GM21717 (cell line): ENCODE data around the gene RBPJL.

Experiments used
- ATAC-seq: cut with Tn5 transposase; IDR thresholded peaks from one replicate; pipeline ENCODE4 v1.9.1; 2021; ENCODE audit warnings: mild to moderate bottlenecking, moderate library complexity; ENCODE audit not compliant: unreplicated experiment

Gene RBPJL

GRCh38 chr20:45316150-45317080 lies 9.8 kb downstream of the RBPJL start:
- ATAC-seq: no peak

- ATAC-seq: no peak
Observed at GRCh38 chr20:45317826-45318225, 11.2 kb downstream of the RBPJL start.

DNA sequence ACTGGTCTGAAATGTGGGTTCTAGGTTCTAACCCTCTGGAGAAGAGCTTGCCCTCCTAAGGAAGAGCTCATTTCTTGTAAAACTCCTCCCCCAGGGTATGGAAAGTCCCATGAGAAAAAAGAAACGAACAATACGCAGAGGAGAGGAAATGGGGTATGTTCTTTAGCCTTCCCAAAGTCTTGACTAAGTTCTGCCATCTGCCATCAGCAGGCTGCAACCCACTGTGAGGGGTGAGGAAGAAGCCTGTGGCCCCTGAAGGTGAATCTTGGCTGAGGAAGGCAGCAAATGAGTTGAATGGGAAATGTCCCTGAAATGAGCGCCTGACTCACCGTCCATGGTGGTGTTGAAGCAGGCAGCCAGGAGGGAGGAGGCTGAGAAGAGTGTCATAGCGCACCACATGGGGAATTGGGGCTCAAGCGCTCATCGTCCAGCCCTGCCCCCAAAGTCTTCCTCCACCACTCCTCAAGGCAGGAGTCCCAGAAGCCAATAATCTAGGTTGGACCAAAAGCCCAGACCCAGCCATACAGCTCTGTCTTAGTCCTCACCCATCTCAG lies 11.8 kb downstream of the RBPJL start:
- ATAC-seq: no peak

DNA sequence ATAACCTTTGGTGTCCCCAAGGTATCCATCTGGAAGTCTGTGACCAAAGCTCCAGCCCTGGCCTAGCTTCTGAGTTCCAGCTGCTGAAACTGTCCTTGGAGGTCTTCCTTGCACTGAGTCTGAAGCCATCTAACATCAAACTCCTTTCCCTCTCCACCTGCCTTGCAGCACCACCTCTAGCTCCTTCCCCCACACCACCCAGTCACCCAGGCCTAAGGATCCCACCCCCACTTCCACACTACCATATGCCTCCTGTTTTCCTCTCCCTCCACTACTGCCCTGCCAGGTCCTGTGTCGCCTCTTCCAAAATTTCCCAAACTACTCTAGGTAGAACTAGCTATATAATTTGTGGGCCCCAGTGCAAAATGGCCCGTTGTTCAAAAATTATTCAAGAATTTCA lies 12.3 kb downstream of the RBPJL start:
- no peak for ATAC-seq

GRCh38 chr20:45320948-45321595 lies 14.4 kb downstream of the RBPJL start:
- ATAC-seq: no peak

- no peak for ATAC-seq
Observed at GRCh38 chr20:45322952-45323383, 16.3 kb downstream of the RBPJL start.

- ATAC-seq: no peak
Observed at GRCh38 chr20:45323731-45324130, 17.1 kb downstream of the RBPJL start.

- no peak for ATAC-seq
Observed at GRCh38 chr20:45325371-45325770, 18.7 kb downstream of the RBPJL start.

- ATAC-seq: no peak
Observed at GRCh38 chr20:45328451-45328850, 21.8 kb downstream of the RBPJL start.

- ATAC-seq: no peak
Observed at GRCh38 chr20:45329497-45330319, 23.1 kb downstream of the RBPJL start.

DNA sequence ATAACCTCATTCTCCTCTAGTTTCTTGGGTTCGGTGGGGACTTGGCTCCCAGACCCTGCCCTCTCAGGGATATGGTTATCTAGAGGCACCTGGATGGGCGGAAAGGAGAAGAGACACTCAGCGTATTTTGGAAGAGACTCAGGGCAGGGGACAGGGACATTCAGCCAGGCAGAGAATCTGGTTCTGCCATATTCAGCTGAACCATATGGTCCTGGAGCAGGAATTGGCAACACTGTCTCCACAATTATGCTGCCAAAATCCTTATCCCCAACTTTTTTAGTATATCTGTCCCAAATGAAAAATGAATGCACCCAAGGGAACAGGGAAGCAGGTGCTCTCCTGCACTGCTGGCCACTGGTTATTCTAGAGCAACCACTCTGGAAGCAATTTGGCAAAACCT lies 23.8 kb downstream of the RBPJL start:
- no peak for ATAC-seq

DNA sequence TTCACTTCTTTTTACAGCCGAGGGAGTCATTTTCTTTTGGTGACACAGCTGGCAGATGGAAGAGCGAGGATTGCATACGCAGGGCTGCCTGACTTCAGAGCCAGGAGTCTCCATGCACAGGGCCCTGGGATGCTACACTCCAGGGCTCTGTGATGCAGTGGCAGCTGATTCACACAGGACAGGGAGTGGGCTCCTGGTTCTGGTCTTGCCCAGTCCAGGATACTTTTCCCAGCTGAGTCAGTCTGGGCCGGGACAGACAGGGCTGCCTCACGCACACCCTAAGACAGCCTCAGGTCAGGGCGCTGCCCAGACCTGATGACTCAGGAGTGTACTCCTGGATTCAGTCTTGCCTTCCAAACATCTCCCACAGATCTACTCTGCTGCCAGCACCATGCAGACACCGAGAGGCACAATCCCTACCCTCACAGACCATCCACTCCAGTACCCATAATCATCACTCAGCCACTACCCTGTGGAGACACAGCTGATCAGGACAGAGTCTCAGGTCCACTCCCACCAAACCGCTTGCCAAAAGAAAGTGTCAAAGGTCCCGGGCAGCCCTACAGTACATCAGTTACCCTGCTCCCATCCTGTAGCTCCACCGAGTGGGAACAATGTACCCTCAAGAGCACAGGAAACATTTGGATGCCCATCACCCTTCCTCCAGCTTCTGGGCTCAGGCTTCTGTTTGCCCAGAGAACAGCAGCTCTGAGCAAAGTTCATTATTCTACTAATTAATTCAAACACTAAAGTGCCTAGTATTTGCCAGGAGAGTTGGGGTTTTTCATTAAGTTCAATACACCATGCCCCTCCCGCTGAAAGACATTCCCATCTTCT lies 30.1 kb downstream of the RBPJL start:
- no peak for ATAC-seq

DNA sequence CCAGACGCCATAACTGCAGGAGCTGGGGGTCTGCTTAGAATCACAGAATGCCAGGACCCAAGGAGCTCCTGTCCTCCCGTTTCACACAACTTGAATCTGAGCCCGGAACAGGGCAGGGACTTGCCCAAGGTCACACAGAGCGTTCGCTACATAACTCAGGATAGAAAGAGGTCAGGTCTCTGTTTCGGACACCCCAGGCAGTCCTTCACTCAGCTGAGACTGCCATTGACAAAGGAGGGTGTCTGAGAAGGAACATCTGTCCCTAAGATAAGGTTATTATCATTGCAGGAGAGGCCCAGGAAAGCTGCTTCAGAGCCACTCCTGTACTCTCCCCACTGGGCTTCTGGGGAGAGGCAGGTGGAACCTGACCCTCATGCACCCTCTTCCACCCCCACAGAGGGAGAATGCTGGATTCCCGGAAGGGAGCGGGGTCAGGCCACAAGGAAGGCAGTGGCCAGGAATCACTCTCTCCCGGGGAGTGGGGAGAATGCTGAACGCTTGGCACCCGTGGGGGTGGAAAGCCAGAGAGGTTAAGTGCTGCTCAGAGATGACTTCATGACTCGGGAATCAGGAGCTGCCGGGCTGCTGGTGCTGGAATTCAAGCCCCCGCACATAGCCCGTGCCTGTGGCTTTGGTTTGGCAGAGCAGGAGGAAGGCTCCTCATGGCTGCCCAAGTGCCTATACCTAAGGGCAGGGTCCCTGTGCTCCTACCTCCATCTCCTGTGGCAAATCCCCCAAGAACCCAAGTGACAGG lies 30.9 kb downstream of the RBPJL start:
- ATAC-seq: no peak

DNA sequence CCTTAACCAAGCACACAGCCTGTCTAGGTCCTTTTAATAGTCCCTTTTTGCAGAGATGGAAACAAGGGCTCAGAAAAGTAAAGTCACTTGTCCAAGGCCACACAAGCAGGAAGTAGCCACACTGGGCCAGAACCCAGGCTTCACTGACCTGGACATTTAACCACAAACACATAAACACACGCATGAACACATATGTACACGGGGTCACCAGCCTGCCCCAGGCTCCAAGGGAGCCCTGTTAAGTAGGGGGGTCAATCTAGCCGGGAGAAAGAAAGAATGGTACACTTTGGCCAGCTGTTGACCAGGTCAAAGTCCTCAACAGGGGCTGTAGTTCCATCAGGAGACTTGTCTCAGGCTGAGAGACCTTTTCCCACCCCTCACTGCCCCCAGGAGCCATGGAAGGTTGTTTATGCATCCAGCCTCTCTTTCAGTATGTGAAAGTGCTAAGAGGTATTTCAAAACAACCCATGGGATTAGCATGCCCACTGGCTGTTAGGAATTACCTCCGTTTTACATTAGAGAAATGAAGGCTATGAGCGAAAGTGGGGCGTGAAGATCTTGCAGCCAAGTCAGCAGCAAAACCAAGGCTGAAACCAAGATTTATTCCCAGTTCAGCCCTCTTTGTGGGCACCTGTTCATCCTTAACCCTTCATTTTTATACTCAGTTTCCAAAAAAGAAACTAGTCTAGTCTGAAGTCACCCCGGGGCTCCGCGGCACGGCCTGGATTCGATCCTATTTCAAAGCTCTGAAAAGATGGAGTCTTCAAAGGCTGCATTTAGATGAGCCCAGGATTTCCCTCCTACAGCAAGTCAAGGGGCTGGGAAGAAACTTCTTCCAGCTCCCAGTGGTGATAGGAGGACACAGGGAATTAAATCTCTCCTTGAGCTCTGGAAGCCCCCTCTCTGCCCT lies 31.7 kb downstream of the RBPJL start:
- no peak for ATAC-seq

DNA sequence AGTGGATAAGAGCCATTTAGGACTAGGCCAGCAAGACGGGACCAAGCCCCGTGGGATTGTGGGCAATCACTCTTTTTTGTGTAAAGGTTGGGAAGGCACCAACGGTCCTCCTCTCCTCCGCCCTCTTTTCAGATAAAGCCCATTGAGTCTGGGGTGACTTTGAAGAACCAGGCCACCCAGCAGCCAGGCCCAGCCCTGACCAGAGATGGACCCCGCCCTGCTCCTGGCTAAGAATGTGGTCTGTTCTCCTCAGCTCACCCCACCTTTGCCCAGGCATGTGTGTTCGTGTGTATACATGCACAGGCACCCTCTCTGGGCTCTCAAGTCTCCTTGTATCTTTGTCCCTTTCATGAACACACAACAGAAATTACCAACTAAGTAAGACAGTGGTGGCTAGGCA lies 32.4 kb downstream of the RBPJL start:
- ATAC-seq: no peak

DNA sequence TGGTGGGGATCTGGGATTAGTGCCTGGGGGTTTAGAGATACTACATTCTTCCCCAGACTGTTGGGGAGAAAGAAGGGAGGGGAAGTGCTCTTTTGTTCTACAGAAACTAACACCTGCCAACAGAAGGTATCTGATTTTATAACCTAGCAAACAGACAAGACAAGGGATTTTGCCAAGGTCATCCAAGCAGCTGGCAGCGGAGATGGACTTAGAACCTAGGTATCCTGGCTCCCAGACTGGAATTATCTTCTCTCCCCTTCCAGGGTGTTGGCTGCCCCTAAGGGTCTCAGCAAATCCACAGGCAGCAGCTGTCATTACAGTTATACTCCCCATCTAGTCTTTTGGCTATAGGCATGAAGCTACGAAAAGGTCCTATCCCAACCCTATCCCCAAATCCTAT lies 33.2 kb downstream of the RBPJL start:
- no peak for ATAC-seq

DNA sequence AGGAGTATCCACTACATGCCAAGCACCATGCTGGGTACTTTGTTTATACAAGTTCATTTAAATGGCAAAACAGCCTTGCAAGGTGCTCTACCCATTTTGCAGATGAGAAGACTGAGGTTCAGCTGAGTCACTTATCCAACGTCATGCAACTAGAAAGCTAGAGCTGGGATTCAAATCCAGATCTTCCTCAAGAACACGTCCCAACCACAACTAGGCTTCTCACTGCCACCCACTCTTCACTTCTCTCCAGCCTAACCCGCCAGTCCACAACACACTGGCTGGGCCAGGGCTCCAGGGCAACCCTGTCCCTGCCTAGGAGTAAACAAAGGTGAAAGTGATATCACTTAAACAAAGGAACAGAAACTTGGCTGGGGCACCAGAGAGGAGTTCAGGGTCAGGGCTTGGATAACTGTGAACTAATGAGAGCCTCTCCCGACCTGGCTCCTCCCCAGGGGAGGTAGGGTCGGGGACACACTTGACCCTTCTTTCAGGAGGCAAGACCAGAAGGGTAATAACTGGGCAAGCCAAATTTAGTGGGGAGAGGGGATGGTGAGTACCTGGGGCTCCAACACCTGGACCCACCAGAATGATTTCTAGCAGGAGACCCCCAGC lies 33.7 kb downstream of the RBPJL start:
- no peak for ATAC-seq

DNA sequence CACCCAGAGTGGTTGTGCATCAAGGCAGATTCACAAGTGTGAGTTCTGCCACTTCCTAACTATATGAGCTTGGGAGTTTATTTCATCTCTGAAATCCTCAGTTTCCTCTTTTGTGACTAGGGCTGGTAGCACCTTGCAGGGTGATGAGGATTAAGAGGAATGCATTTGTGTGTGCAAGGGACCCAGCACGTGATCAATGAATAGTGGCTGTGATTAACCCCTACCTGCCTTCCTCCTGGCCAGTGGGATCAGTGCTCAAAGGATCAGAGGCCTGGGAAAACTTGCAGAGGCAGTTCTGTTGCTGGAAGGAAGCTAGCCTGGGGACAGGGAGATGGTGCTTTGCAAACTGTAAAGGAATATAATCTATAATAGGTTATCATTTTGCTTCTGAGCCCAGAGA lies 34.3 kb downstream of the RBPJL start:
- no peak for ATAC-seq
